ENCODE data around the gene POLD3.

DNA sequence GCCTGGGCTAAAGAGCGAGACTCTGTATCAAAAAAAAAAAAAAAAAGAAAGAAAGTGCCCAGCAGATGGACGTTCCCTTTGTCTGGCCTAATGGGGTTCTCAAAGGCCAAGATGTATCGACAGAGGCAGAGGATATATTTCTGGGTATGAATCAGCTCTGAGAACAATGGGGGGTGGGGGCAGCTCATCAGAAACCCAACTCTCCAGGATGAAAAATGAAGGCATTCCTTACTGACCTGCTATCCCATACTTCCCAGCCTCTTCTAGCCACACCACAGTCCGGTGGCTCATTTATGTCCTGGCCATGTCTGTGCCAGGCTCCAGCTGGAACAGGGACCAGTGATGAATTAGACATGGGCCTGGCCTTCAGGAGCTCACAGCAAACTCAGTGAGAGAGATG lies 15.2 kb upstream of the POLD3 start:
- no peak for TF ChIP-seq POLR2AphosphoS5 (IDR thresholded peaks at IDR 0.05)
- TF ChIP-seq, protein P1, sequence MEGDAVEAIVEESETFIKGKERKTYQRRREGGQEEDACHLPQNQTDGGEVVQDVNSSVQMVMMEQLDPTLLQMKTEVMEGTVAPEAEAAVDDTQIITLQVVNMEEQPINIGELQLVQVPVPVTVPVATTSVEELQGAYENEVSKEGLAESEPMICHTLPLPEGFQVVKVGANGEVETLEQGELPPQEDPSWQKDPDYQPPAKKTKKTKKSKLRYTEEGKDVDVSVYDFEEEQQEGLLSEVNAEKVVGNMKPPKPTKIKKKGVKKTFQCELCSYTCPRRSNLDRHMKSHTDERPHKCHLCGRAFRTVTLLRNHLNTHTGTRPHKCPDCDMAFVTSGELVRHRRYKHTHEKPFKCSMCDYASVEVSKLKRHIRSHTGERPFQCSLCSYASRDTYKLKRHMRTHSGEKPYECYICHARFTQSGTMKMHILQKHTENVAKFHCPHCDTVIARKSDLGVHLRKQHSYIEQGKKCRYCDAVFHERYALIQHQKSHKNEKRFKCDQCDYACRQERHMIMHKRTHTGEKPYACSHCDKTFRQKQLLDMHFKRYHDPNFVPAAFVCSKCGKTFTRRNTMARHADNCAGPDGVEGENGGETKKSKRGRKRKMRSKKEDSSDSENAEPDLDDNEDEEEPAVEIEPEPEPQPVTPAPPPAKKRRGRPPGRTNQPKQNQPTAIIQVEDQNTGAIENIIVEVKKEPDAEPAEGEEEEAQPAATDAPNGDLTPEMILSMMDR (IDR thresholded peaks at IDR 0.05), result no peak

Measured in esophagus muscularis mucosa (tissue), 3 donors.